ENCODE measurements around the gene IMP4. TPM values are rescaled to one million over a fixed set of nuclear protein-coding genes. Genes with fewer than 3 reads are reported as not detected.

Gene IMP4
- total RNA-seq, 1 experiment from 2014 or later = 89.2 TPM

- TF ChIP-seq GRHL2 (CRISPR knock-in tag; IDR thresholded peaks at IDR 0.05; ENCODE audit: insufficient replicate concordance, severe bottlenecking) = no peak
- TF ChIP-seq, protein P1, sequence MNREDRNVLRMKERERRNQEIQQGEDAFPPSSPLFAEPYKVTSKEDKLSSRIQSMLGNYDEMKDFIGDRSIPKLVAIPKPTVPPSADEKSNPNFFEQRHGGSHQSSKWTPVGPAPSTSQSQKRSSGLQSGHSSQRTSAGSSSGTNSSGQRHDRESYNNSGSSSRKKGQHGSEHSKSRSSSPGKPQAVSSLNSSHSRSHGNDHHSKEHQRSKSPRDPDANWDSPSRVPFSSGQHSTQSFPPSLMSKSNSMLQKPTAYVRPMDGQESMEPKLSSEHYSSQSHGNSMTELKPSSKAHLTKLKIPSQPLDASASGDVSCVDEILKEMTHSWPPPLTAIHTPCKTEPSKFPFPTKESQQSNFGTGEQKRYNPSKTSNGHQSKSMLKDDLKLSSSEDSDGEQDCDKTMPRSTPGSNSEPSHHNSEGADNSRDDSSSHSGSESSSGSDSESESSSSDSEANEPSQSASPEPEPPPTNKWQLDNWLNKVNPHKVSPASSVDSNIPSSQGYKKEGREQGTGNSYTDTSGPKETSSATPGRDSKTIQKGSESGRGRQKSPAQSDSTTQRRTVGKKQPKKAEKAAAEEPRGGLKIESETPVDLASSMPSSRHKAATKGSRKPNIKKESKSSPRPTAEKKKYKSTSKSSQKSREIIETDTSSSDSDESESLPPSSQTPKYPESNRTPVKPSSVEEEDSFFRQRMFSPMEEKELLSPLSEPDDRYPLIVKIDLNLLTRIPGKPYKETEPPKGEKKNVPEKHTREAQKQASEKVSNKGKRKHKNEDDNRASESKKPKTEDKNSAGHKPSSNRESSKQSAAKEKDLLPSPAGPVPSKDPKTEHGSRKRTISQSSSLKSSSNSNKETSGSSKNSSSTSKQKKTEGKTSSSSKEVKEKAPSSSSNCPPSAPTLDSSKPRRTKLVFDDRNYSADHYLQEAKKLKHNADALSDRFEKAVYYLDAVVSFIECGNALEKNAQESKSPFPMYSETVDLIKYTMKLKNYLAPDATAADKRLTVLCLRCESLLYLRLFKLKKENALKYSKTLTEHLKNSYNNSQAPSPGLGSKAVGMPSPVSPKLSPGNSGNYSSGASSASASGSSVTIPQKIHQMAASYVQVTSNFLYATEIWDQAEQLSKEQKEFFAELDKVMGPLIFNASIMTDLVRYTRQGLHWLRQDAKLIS (CRISPR knock-in tag; IDR thresholded peaks at IDR 0.05; ENCODE audit: borderline replicate concordance) = no peak
- TF ChIP-seq, protein P2, sequence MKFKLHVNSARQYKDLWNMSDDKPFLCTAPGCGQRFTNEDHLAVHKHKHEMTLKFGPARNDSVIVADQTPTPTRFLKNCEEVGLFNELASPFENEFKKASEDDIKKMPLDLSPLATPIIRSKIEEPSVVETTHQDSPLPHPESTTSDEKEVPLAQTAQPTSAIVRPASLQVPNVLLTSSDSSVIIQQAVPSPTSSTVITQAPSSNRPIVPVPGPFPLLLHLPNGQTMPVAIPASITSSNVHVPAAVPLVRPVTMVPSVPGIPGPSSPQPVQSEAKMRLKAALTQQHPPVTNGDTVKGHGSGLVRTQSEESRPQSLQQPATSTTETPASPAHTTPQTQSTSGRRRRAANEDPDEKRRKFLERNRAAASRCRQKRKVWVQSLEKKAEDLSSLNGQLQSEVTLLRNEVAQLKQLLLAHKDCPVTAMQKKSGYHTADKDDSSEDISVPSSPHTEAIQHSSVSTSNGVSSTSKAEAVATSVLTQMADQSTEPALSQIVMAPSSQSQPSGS (CRISPR knock-in tag; IDR thresholded peaks at IDR 0.05; ENCODE audit: borderline replicate concordance, low read depth) = no peak
- 0 out of 2 replicates have a peak, but pooled peaks have one; percentile 26 for TF ChIP-seq FOXP1 (CRISPR knock-in tag; IDR thresholded peaks at IDR 0.05; ENCODE audit: borderline replicate concordance)
- no peak for TF ChIP-seq ZNF121 (CRISPR knock-in tag; IDR thresholded peaks at IDR 0.05)
- TF ChIP-seq ZNF396 (CRISPR knock-in tag; IDR thresholded peaks at IDR 0.05; ENCODE audit: borderline replicate concordance) = no peak
- no peak for TF ChIP-seq ZNF671 (CRISPR knock-in tag; IDR thresholded peaks at IDR 0.05)
- TF ChIP-seq, protein P3, sequence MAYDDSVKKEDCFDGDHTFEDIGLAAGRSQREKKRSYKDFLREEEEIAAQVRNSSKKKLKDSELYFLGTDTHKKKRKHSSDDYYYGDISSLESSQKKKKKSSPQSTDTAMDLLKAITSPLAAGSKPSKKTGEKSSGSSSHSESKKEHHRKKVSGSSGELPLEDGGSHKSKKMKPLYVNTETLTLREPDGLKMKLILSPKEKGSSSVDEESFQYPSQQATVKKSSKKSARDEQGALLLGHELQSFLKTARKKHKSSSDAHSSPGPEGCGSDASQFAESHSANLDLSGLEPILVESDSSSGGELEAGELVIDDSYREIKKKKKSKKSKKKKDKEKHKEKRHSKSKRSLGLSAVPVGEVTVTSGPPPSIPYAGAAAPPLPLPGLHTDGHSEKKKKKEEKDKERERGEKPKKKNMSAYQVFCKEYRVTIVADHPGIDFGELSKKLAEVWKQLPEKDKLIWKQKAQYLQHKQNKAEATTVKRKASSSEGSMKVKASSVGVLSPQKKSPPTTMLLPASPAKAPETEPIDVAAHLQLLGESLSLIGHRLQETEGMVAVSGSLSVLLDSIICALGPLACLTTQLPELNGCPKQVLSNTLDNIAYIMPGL (CRISPR knock-in tag; IDR thresholded peaks at IDR 0.05) = 0 out of 2 replicates have a peak, but pooled peaks have one; percentile 38
- no peak for TF ChIP-seq MXD4 (CRISPR knock-in tag; IDR thresholded peaks at IDR 0.05; ENCODE audit: borderline replicate concordance)
- H3K36me3 Mint-ChIP-seq = no peaks in the 10 kb centered on the region
- H3K4me3 Mint-ChIP-seq = peak overlapping the region; percentile 79
- ChIA-PET CTCF (interaction anchor here (1.1 to 1.9 kb wide), 2 partner anchors 10 to 18 kb away, joined by 3 to 6 read pairs; no protein-coding TSS in a partner anchor), POLR2A (interaction anchor here (1.0 kb wide), 1 partner anchor 49 kb away, joined by 3 read pairs; a partner anchor contains a TSS)
- DNase-seq (ENCODE audit: low spot score) (peak; percentile 74), ATAC-seq (peak; percentile 92)
- H3K4me1 Mint-ChIP-seq = peaks cover 29% of the 10 kb centered on the region
- peaks cover 3% of the 10 kb centered on the region; the same call in 1 of the 2 replicates for H3K9me3 Mint-ChIP-seq
- no peak overlapping the region for H3K27ac Mint-ChIP-seq
- H3K27me3 Mint-ChIP-seq (ENCODE audit: low read depth) = peaks cover 21% of the 10 kb centered on the region
Observed at GRCh38 chr2:130391058-130391871, 48.6 kb downstream of the IMP4 start.

GRCh38 chr2:130391872-130392670 is 49.4 kb downstream of the IMP4 start:
- Mint-ChIP-seq H3K27ac (no peak overlapping the region), H3K9me3 (peaks cover 3% of the 10 kb centered on the region; the same call in 1 of the 2 replicates), H3K4me1 (peaks cover 25% of the 10 kb centered on the region), H3K4me3 (peak overlapping the region; percentile 79), H3K36me3 (no peaks in the 10 kb centered on the region), H3K27me3 (ENCODE audit: low read depth) (peaks cover 21% of the 10 kb centered on the region)
- ATAC-seq = no peak
- ChIA-PET CTCF (interaction anchor here (1.9 kb wide), 1 partner anchor 19 kb away, joined by 6 read pairs; no protein-coding TSS in a partner anchor), POLR2A (no interaction called here)
- TF ChIP-seq ZNF423 (CRISPR knock-in tag; IDR thresholded peaks at IDR 0.05) (0 out of 2 replicates have a peak, but pooled peaks have one; percentile 22), TEAD1 (CRISPR knock-in tag; IDR thresholded peaks at IDR 0.05) (no peak)
- DNase-seq (ENCODE audit: low spot score) = no peak

Measured in WTC11 (cell line).